CMK (cell line): ENCODE data around the gene MAPKAP1.

ENCODE experiments used
- DNase-seq: peaks from one replicate; pipeline ENCODE4 v3.0.0-alpha.2; 2010; ENCODE audit warnings: low read depth

The MAPKAP1 gene

DNA sequence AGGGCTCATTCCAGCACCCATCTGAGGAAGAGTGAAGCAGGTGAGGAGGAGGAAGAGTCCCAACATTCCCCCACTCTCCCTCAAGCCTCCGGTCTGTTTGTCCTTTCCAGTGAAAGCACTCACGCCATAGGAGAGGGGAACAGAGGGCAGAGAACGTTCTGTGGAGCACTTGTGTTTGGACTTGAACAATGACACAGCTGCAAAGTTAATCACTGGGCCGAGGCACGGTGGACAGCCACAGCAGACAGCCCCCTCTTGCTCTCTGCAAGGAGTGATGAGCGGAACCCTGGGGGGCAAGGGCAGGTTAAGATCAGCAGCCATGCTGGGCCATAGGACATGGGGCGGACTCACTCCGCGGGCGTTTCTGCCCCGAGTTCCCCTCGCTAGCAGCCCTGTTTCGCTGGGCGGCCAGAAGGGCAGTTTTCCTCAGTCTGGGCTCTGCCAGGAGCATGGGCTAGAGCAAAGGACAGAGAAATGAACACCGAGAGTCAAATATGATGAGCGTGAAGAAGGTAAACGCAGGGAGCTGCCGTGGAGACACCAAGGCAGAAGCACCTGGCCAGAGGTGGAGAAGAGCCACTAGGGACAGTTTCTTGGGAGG, 259.7 kb downstream of the MAPKAP1 start:
- DNase-seq = no peak

GRCh38 chr9:125446561-125447094, 260.4 kb downstream of the MAPKAP1 start:
- no peak for DNase-seq

DNA sequence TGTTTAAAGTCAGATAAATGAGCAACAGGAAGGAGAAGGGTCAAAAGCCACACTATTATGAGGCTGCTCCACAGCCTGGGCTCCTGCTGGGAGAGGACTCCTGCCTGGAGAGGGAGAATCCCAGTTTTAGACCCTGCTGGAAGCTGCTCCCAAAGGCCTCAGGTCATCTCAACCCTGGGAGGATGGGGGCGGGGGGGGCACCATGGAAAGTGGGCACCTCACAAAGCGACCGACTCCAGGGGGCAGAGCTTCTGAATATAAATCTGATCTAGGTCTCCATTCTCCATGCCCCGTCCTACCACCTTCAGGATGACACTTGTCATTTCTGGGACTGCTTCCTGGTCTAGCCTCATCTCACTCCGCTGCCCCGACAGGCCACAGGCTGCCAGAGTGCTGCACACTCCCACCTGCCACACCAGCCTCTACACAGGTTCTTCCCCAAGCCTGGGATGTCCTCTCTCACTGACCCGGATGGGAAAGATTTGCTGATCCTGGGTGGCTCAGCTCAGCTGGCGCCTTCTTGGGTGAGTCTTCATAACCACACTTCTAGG, 262.0 kb downstream of the MAPKAP1 start:
- no peak for DNase-seq

GRCh38 chr9:125444166-125444565, 262.8 kb downstream of the MAPKAP1 start:
- no peak for DNase-seq

DNA sequence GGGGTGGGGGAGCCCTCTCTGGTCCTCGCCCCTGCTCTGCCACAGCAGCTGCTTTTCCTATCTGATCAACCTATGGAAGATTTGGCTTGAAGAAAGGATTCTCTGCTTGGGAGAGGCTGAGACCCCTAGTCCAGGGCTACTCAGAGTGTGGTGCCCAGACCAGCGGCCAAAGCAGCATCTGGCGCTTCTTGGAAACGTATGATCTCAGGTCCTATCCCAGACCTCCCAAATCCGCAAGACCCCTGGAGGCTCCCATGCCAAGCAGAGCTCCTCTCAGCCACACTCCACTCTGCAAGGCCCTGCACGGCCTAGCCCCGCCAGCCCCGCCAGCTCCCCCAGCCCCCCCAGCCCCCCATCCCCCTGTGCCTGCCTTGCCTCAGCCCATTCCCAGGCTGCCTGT, 263.6 kb downstream of the MAPKAP1 start:
- no peak for DNase-seq

GRCh38 chr9:125442452-125442851, 264.6 kb downstream of the MAPKAP1 start:
- DNase-seq = no peak

DNA sequence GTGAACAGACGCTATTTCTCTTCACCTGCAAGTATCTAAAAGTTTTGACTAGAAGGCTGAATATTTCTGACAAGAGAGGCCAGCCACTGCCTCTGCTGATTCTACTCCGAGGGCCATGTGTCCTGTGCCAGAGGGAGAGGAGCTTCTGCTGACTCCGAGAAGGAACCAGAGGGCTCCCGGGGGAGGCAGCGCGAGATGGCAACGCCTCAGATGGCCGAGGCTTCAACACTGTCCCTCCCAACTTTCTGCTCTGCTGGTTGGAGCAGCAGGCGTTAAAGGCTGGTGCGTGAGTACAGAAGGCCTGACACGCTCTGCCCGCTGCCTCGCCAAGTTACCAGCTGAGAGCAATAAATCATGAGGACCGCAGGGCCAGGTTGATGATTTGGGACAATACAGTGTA, 266.6 kb downstream of the MAPKAP1 start:
- DNase-seq = no peak

DNA sequence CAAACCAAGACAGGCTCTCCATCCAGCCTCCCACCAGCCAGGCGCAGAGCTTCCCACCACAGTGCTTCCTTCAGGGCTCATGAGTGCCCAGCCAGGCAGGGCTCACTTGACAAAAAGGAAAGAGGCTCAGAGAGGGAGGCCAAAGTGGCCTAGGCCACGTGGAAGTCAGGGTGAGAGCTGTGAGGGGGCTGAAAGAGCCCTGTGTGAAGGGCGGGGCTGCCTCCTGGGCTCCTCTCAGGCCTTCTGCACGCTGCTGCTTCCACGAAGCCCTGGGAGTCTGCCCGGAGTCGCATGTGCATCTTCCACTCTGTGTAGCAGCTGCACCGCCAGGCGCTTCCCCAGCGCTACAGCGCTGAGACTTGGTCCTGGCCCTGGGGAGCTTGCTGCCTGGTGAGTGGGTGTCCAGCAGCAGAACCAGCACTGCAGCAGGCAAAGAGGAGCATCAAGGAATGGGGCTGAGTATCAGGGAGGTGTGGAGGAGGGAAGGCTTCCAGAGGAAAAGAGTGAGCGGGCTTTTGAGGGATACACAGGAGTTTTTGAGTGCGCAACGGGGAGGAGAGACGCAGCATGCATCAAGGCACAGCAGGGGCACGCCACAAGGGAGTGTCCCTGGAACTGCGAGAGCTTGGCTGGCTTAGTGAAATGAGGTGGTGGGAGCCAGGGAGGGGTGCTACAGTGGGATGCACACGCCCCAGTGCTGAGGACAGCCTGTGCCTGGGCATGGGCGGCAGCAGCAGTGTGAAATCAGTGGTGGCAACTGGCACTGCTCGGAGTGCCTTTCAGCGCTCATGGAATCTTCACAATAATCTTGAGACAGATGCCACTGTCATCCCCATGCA, 267.4 kb downstream of the MAPKAP1 start:
- DNase-seq = no peak

DNA sequence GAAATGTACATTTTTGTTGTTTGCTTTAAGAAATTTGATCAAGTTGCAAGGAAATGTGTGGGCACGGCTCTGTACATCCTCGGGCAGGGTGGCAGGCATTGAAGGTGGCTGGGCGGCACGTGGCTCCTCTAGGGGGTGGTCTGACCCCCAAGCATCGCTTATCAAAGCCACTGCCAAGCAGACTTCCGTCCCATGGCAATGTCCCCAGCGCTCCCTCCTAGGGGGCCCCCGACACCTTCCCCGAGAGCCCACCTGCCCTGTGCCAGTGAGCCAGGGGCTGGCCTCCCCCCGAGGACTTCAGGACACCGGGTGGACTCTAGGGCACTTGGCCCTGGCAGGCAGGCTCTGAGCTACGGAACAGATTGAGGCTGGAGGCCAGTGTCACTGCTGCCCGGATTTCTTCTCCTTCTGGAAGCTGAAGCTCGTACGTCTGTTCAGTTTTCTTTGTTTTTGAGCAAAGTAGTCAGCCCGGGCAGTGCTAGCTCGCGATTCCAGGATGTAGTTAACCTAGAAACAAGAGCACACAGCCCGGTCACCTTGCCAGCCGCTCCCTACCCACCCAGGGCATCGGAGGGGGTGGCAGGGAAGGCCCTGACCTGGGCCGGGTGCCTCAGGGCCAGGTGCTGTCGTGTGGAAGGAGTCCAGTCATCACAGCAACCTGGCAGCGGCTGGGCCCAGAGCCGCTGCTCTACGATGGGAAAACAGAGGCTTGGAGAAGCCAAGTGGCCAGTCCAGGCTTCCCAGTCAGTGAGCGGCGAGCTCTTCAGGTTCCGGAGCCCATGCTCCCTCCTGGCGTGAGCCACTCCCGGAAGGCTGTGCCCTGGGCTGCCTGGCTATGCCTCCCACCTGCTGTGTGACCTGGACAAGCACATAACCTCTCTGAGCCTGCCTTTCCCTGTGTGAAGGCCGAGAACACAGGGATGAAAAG, 268.2 kb downstream of the MAPKAP1 start:
- DNase-seq = no peak

DNA sequence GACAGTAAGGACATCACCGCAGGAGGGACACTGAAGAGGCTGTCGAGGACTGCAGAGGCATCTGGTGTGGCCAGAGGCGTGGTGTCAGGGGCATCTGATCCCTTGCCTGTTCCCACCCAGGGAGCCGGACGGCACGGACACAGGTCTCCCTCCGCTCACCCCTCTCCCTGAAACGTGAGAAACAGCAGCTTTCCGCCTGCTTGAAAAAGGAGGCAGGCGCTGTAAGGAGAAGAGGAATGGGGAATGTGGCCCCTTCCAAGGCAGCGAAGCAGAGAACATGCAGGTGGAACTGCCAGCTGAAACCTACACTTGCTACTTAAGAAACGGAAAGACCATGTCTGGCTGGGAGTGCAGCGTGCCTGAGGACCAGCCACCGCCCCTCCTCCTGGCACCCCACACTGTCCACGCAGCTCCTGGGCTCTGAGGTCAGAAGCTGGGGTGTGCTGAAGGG, 269.2 kb downstream of the MAPKAP1 start:
- DNase-seq = no peak

GRCh38 chr9:125436613-125437443, 270.2 kb downstream of the MAPKAP1 start:
- no peak for DNase-seq

GRCh38 chr9:125435776-125436612, 271.0 kb downstream of the MAPKAP1 start:
- DNase-seq = no peak

GRCh38 chr9:125434986-125435775, 271.8 kb downstream of the MAPKAP1 start:
- no peak for DNase-seq

- DNase-seq = no peak
These were observed 273.5 kb downstream of the MAPKAP1 start for GRCh38 chr9:125433461-125434011.

DNA sequence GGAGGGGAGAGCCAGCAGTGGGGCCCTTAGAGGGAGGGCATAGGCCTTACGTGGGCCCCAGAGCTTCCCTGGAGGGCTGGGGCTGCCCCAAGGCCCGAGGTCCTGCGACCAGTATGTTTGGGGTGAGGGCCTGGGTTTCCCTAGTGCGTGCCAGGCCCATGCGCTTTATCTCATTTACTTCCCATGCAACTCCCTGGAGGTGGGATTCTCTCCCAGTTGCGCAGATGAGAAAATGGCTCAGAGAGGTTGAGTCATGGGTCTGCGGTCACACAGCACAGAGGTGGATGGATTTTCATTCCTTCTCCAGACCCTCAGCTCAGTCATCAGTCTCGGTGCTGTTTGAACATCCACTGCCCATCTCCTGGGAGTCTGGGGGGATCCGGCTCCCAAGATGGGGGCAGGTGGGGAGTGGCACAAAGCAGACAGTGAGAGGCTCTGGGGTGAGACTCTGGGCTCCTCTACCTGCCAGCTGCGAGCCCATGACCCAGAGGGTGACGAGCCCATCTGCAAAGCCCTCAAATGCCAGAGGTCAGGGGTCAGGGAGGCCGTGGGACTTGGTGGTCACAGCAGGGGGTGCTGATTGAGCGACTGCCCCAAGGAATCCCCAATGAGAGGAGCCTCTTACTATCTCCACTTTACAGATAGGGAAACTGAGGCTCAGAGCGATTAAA, 274.2 kb downstream of the MAPKAP1 start:
- no peak for DNase-seq

- DNase-seq = no peak
These were observed 275.2 kb downstream of the MAPKAP1 start for GRCh38 chr9:125431741-125432271.

- no peak for DNase-seq
These were observed 276.0 kb downstream of the MAPKAP1 start for GRCh38 chr9:125431012-125431305.
